ENCODE data around the gene CD22. TPM values are rescaled to one million over a fixed set of nuclear protein-coding genes. Genes with fewer than 3 reads are reported as not detected.
"Not testable (repeated sequence)": the region's sequence is repeated elsewhere in the genome, so short reads cannot be mapped to it uniquely, and the experiment has no call there.

Gene CD22
- total RNA-seq, 1 experiment from 2014 or later = 5.5 TPM

- peak; percentile 0 for DNase-seq (ENCODE audit: low read depth, low spot score)
- in situ Hi-C loops (cut with HindIII; ENCODE audit: low pct_unique_long_range_greater_than_20kb, low sequenced_read_pairs) = no loop called here
These were observed 20.1 kb downstream of the CD22 start for GRCh38 chr19:35348911-35349611.

- in situ Hi-C loops (cut with HindIII; ENCODE audit: low pct_unique_long_range_greater_than_20kb, low sequenced_read_pairs) = no loop called here
- peak; percentile 0 for DNase-seq (ENCODE audit: low read depth, low spot score)
These were observed 20.9 kb downstream of the CD22 start for GRCh38 chr19:35349614-35350521.

GRCh38 chr19:35350591-35350990, 21.6 kb downstream of the CD22 start:
- DNase-seq (ENCODE audit: low read depth, low spot score) = no peak
- in situ Hi-C loops (cut with HindIII; ENCODE audit: low pct_unique_long_range_greater_than_20kb, low sequenced_read_pairs) = no loop called here

GRCh38 chr19:35351411-35352176, 22.6 kb downstream of the CD22 start:
- DNase-seq (ENCODE audit: low read depth, low spot score) = no peak
- in situ Hi-C loops (cut with HindIII; ENCODE audit: low pct_unique_long_range_greater_than_20kb, low sequenced_read_pairs) = no loop called here

GRCh38 chr19:35352177-35352447, 23.1 kb downstream of the CD22 start:
- in situ Hi-C loops (cut with HindIII; ENCODE audit: low pct_unique_long_range_greater_than_20kb, low sequenced_read_pairs) = no loop called here
- peak; percentile 0 for DNase-seq (ENCODE audit: low read depth, low spot score)

- in situ Hi-C loops (cut with HindIII; ENCODE audit: low pct_unique_long_range_greater_than_20kb, low sequenced_read_pairs) = no loop called here
- DNase-seq (ENCODE audit: low read depth, low spot score) = peak; percentile 87
These were observed 23.7 kb downstream of the CD22 start for GRCh38 chr19:35352448-35353304.

- peak; percentile 22 for DNase-seq (ENCODE audit: low read depth, low spot score)
- in situ Hi-C loops (cut with HindIII; ENCODE audit: low pct_unique_long_range_greater_than_20kb, low sequenced_read_pairs) = no loop called here
These were observed 24.6 kb downstream of the CD22 start for GRCh38 chr19:35353635-35354034.

- in situ Hi-C loops (cut with HindIII; ENCODE audit: low pct_unique_long_range_greater_than_20kb, low sequenced_read_pairs) = no loop called here
- no peak for DNase-seq (ENCODE audit: low read depth, low spot score)
These were observed 25.9 kb downstream of the CD22 start for GRCh38 chr19:35354898-35355297.

GRCh38 chr19:35355791-35356460, 26.9 kb downstream of the CD22 start:
- in situ Hi-C loops (cut with HindIII; ENCODE audit: low pct_unique_long_range_greater_than_20kb, low sequenced_read_pairs) = no loop called here

GRCh38 chr19:35357867-35358573, 29.0 kb downstream of the CD22 start, which contains the start of gene FFAR3:
Gene FFAR3 (plus strand): TSS chr19:35358460. CDS start chr19:35358891, 431 bp downstream.
- DNase-seq (ENCODE audit: low read depth, low spot score) = peak; percentile 0
- in situ Hi-C loops (cut with HindIII; ENCODE audit: low pct_unique_long_range_greater_than_20kb, low sequenced_read_pairs) = no loop called here

More at GRCh38 chr19:35355791-35356460, 26.9 kb downstream of the CD22 start:
- peak; percentile 33 for DNase-seq (ENCODE audit: low read depth, low spot score)

GRCh38 chr19:35358834-35359233, 29.8 kb downstream of the CD22 start:
- DNase-seq (ENCODE audit: low read depth, low spot score); in situ Hi-C loops (cut with HindIII; ENCODE audit: low pct_unique_long_range_greater_than_20kb, low sequenced_read_pairs): not testable (repeated sequence)

GRCh38 chr19:35359395-35359794, 30.4 kb downstream of the CD22 start:
- DNase-seq (ENCODE audit: low read depth, low spot score); in situ Hi-C loops (cut with HindIII; ENCODE audit: low pct_unique_long_range_greater_than_20kb, low sequenced_read_pairs): not testable (repeated sequence)

GRCh38 chr19:35360081-35360480, 31.1 kb downstream of the CD22 start:
- in situ Hi-C loops (cut with HindIII; ENCODE audit: low pct_unique_long_range_greater_than_20kb, low sequenced_read_pairs); DNase-seq (ENCODE audit: low read depth, low spot score): not testable (repeated sequence)

GRCh38 chr19:35360880-35361420, 32.0 kb downstream of the CD22 start:
- DNase-seq (ENCODE audit: low read depth, low spot score) = no peak
- in situ Hi-C loops (cut with HindIII; ENCODE audit: low pct_unique_long_range_greater_than_20kb, low sequenced_read_pairs) = no loop called here

GRCh38 chr19:35362261-35363000, 33.4 kb downstream of the CD22 start:
- no peak for DNase-seq (ENCODE audit: low read depth, low spot score)
- in situ Hi-C loops (cut with HindIII; ENCODE audit: low pct_unique_long_range_greater_than_20kb, low sequenced_read_pairs) = no loop called here
